H1 (cell line): ENCODE results near the gene TBC1D32.

Experiments
- CTCF ChIP-seq, 3 experiments: IDR thresholded peaks; 1 replicate in 2 of 3; 2 replicates in 1 of 3; pipeline versions ENCODE4 v1.5.1 to v1.6.1; 2011; ENCODE audit warnings: low read length in 3 of 3, mild to moderate bottlenecking in 3 of 3, inconsistent platforms in 2 of 3, low read depth in 1 of 3, moderate library complexity in 1 of 3; ENCODE audit not compliant: insufficient read depth in 1 of 3; ENCODE audit errors: control extremely low read depth in 1 of 3
- POLR2AphosphoS5 ChIP-seq: IDR thresholded peaks from 2 replicates; pipeline ENCODE4 v1.6.1; 2011; ENCODE audit warnings: low read depth, low read length
- YY1 ChIP-seq: IDR thresholded peaks from 2 replicates; pipeline ENCODE4 v1.6.1; 2011; ENCODE audit warnings: low read depth, mild to moderate bottlenecking, low read length

GRCh38 chr6:121339639-121340226, 5.5 kb upstream of the TBC1D32 start:
- no peak for TF ChIP-seq CTCF (IDR thresholded peaks at IDR 0.05; ENCODE audit: control extremely low read depth in 1 of 3, insufficient read depth in 1 of 3, low read depth in 1 of 3, low read length in 3 of 3)
- TF ChIP-seq YY1 = no peak
- TF ChIP-seq POLR2AphosphoS5 = no peak
